ENCODE results near the gene HLA-DQB1. TPM values are rescaled to one million over a fixed set of nuclear protein-coding genes. Genes with fewer than 3 reads are reported as not detected.

Gene HLA-DQB1
- total RNA-seq, 1 experiment from 2014 or later: 2.1 TPM

DNA sequence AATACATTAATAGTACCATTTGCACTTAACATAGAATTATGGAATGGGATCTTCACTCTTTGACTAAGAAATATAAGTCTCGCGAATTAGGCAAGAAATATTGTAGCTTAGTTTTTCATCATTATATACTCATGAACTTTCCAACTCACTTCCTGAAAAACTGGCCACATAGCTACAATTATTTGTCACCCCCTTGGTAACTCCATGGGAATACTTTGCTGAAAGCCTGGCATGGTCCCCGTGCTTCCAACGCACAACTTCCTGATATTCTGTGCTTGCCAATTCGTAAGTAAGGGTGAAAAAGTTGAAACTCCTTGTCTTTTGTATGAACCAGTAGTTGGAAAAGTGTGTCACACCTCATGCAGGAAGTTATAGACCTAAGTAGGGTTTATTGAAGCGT, 53.0 kb downstream of the HLA-DQB1 start:
- intact Hi-C loops (cut with micrococcal nuclease): no loop called here
- no peak overlapping the region for H3K4me3 ChIP-seq (replicated peaks in 1 of 2; ENCODE audit: low read depth in 1 of 2, low read length in 2 of 2)
- no peak for DNase-seq (ENCODE audit: low read depth, low spot score)
- H3K4me2 ChIP-seq (ENCODE audit: low read length): no peak overlapping the region
- no peaks in the 10 kb centered on the region for H3K79me2 ChIP-seq (ENCODE audit: insufficient read depth, low read length)
- ChIA-PET POLR2A (no interaction called here), RAD21 (ENCODE audit: low non-redundant PET in 1 of 2, low total read pairs in 2 of 2, uncharacterized antibody in 2 of 2, unreplicated experiment in 2 of 2) (no interaction called here), CTCF (no interaction called here)
- H3K9me3 ChIP-seq (ENCODE audit: control insufficient read depth in 1 of 2, insufficient read depth in 1 of 2, low read depth in 1 of 2, low read length in 2 of 2): no peaks in the 10 kb centered on the region
- H3K36me3 ChIP-seq (ENCODE audit: control insufficient read depth in 1 of 2, insufficient read depth in 2 of 2, low read length in 2 of 2): no peaks in the 10 kb centered on the region
- H2AFZ ChIP-seq (ENCODE audit: low read depth, low read length, poor library complexity, severe bottlenecking): no peak overlapping the region
- no peaks in the 10 kb centered on the region for H3K9me2 ChIP-seq (ENCODE audit: insufficient read depth)
- no peak overlapping the region for H3K27ac ChIP-seq (ENCODE audit: low read depth, low read length)
- no peak overlapping the region for H3K9ac ChIP-seq (ENCODE audit: low read length)
- no peak for ATAC-seq
- peaks cover 0 to 10% of the 10 kb centered on the region in 2 experiments; a peak in 3 of 4 replicates for H3K4me1 ChIP-seq (ENCODE audit: control insufficient read depth in 1 of 2, insufficient read depth in 2 of 2, low read length in 2 of 2)
- no peak for TF ChIP-seq ZNF274 (IDR thresholded peaks at IDR 0.05; ENCODE audit: low read depth, low read length)
- TF ChIP-seq JUND (IDR thresholded peaks at IDR 0.05): no peak
- TF ChIP-seq, protein P1, sequence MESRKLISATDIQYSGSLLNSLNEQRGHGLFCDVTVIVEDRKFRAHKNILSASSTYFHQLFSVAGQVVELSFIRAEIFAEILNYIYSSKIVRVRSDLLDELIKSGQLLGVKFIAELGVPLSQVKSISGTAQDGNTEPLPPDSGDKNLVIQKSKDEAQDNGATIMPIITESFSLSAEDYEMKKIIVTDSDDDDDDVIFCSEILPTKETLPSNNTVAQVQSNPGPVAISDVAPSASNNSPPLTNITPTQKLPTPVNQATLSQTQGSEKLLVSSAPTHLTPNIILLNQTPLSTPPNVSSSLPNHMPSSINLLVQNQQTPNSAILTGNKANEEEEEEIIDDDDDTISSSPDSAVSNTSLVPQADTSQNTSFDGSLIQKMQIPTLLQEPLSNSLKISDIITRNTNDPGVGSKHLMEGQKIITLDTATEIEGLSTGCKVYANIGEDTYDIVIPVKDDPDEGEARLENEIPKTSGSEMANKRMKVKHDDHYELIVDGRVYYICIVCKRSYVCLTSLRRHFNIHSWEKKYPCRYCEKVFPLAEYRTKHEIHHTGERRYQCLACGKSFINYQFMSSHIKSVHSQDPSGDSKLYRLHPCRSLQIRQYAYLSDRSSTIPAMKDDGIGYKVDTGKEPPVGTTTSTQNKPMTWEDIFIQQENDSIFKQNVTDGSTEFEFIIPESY (IDR thresholded peaks at IDR 0.05; ENCODE audit: extremely low read depth, insufficient replicate concordance, low read length): no peak
- no peak for TF ChIP-seq ELF1 (IDR thresholded peaks at IDR 0.05; ENCODE audit: borderline replicate concordance, low read depth)
- no peak for TF ChIP-seq POLR2AphosphoS5 (IDR thresholded peaks at IDR 0.05; ENCODE audit: low read depth, low read length)
- TF ChIP-seq SIN3A (IDR thresholded peaks at IDR 0.05; ENCODE audit: low read depth): no peak
- TF ChIP-seq, protein P2, sequence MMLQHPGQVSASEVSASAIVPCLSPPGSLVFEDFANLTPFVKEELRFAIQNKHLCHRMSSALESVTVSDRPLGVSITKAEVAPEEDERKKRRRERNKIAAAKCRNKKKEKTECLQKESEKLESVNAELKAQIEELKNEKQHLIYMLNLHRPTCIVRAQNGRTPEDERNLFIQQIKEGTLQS (IDR thresholded peaks at IDR 0.05): no peak
- no peak for TF ChIP-seq CEBPB (IDR thresholded peaks at IDR 0.05; ENCODE audit: low read depth)
- no peak for TF ChIP-seq EGR1 (IDR thresholded peaks at IDR 0.05; ENCODE audit: low read depth)
- TF ChIP-seq EZH2 (IDR thresholded peaks at IDR 0.05): no peak
- no peak for TF ChIP-seq ZFX (IDR thresholded peaks at IDR 0.05)
- TF ChIP-seq FOSL1 (IDR thresholded peaks at IDR 0.05; ENCODE audit: low read depth): no peak
- no peak for TF ChIP-seq YY1 (IDR thresholded peaks at IDR 0.05; ENCODE audit: extremely low read depth, insufficient replicate concordance, low read depth, low read length)
- TF ChIP-seq POLR2A (IDR thresholded peaks at IDR 0.05; ENCODE audit: borderline replicate concordance, extremely low read depth, insufficient read depth, insufficient read length): no peak
- TF ChIP-seq, protein P3, sequence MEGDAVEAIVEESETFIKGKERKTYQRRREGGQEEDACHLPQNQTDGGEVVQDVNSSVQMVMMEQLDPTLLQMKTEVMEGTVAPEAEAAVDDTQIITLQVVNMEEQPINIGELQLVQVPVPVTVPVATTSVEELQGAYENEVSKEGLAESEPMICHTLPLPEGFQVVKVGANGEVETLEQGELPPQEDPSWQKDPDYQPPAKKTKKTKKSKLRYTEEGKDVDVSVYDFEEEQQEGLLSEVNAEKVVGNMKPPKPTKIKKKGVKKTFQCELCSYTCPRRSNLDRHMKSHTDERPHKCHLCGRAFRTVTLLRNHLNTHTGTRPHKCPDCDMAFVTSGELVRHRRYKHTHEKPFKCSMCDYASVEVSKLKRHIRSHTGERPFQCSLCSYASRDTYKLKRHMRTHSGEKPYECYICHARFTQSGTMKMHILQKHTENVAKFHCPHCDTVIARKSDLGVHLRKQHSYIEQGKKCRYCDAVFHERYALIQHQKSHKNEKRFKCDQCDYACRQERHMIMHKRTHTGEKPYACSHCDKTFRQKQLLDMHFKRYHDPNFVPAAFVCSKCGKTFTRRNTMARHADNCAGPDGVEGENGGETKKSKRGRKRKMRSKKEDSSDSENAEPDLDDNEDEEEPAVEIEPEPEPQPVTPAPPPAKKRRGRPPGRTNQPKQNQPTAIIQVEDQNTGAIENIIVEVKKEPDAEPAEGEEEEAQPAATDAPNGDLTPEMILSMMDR (IDR thresholded peaks at IDR 0.05 in 2 of 3, conservative IDR thresholded peaks at IDR 0.05 in 1 of 3; ENCODE audit: borderline replicate concordance in 1 of 3, insufficient read depth in 1 of 3, low read depth in 2 of 3, low read length in 2 of 3): no peak
- no TSS peak for BruUV-seq (replicated peaks)
- no peaks in the 10 kb centered on the region for H4K20me1 ChIP-seq (ENCODE audit: insufficient read depth)
- no peaks in the 10 kb centered on the region for H3K27me3 ChIP-seq (ENCODE audit: insufficient read depth, low read length)

Data from HCT116 (cell line).